Measurements from ENCODE around the gene GRIK1.

The GRIK1 gene

DNA sequence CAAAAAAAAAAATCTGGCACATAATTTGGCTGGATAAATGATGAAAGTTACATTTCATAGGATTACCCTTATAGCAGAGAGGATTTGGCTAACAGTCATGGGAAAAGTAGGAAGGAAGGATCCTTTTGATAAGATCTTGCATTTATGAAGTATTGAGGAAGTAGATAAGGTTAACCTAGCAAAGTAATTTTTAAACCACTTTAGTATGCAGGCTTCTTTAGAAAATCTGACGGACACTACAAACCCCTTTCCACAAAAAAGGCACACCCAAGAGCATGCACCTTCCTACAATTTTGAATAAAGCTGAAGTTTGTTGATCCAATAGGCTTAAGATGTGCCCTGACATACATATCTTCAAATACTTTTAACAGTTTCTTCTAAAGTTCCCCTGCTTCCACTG, 275.2 kb downstream of the GRIK1 start:
- DNase-seq = no peak

DNA sequence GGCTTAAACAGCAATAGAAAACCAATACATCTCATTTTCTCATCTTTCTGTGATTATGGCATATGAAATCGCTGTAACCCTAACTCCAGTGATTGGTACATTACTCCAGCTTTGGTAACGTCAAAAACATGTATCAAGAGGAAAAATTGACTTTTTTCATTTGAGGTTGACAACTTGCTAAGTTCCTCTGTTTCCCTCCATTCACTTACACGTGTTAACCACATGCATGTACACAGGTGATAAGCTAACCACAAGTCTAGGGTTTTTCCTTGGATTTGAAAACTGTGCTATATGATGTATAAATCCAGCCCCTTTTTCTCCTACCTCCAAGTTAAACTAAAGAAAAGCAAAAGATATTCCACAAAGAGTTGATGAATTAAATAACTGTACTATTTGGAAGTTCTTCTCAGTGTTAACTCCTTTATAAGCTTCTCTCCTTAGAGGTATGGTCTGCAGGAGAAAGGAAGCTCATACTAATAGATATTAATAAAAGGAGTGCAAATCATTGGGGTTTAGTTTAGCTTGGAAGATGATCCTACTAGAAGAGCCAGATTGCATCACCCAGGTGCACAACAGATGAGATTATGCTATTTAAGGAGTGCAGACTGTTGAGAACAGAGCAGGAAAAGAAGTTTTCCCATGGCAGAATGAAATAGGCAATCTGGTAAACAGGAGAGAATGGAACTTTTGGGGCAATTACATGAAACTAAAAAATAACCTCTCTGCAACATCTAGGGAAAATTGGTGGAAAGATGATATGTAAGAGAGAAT, 277.9 kb downstream of the GRIK1 start:
- no peak for DNase-seq

DNA sequence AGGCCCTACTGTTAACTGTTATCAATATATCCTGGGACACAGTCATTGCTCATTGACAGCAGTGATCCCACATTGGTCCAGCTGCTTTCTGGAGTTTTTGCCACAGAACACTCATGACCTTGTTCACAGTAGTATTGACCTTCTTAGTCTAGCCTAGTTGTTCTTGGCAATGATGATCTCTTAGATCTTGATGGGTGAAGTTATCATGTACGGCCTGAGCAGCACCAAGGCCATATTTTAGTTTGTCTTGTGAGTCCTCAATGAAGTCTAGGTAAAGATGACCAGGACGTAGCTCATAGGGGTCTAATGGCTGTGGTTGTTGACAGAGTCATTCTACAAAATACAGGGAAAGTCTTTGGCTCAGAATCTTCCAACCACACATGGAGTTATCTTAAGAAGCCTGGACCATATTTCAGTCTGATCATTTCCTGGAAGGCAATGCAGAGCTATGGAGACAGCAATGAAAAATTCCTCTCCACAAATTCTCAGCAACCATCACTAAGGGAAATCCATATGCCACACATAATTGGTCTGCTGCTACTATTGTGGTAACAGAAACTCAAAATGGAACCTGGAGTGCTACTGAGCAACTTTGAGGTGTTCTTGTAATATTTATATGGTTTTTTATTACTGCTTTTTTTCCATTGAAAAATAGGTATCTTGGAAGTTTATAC, 279.6 kb downstream of the GRIK1 start:
- no peak for DNase-seq

DNA sequence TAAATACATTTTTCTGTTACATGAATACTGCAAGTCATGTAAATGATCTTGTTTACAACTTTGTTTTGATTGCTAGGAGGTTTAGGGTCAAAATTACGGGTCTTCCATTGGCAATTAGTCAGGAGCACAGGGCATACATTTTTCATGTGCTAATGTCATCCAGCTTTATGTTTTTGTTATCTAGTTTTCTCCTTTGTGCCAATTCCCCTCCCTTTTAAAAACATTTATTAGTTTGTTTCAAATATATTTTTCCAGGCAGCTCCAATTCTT, 280.9 kb downstream of the GRIK1 start:
- DNase-seq = no peak

DNA sequence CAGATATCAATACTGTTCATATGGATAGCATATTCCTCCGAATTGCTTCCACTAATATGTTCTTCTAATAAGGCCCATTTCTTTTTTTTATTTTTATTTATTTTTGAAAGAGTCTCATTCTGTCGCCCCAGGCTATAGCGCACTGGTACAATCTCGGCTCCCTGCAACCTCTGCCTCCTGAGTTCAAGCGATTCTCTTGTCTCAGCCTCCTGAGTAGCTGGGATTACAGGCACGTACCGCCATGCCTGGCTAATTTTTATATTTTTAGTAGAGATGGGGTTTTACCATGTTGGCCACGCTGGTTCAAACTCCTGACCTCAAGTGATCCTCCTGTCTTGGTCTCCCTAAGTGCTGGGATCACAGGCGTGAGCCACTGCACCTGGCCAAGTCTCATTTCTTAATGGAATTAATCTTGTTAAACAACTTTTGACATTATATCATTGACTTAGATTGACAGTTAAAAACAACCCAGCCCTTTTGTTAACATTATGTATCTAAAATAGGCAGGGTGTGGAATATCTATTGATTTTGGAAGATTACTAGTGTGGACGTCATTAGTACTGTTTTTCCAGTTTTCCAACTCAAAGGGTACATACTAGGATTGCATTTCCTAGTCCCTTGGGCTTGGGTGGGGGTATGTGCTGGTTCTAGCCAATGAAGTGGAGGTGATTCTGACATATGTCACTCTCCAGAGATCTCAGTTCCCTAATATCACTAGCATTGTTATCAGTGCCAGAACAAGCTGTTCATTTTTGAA, 281.4 kb downstream of the GRIK1 start:
- no peak for DNase-seq

DNA sequence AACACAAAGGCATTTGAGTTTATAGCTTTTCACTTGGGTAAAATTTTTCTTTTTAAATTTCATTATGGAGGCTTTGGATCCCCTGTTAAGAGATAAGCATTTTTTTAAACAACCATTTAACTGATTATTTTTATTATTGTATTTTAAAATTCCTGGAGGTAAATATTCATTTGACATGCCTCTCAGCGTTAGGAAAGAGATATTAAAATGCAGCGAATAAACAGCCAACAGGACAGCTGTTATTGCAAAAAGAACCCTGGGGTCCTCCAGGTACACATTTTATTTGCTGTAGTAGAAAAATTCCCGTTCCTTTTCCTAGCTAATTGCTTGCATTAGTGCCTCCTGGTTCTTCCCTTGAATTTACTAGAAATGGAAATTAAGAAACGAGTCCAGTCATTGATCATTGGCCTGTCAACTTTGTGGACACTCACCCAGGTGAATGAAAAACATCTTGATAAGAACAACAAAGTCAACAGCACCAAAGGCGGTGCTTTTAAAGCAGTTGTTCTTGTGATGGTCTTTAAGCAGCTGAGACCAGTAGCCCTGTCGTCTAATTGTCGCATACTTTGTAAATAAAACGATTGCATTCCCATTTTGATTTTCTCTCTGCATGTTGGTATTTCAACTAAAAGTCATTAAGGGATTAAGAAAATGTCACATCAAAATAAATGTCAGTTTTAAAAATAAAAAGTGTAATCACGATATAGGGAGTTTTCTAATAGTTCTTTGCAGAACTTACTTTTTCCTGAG, 282.4 kb downstream of the GRIK1 start:
- DNase-seq = no peak

DNA sequence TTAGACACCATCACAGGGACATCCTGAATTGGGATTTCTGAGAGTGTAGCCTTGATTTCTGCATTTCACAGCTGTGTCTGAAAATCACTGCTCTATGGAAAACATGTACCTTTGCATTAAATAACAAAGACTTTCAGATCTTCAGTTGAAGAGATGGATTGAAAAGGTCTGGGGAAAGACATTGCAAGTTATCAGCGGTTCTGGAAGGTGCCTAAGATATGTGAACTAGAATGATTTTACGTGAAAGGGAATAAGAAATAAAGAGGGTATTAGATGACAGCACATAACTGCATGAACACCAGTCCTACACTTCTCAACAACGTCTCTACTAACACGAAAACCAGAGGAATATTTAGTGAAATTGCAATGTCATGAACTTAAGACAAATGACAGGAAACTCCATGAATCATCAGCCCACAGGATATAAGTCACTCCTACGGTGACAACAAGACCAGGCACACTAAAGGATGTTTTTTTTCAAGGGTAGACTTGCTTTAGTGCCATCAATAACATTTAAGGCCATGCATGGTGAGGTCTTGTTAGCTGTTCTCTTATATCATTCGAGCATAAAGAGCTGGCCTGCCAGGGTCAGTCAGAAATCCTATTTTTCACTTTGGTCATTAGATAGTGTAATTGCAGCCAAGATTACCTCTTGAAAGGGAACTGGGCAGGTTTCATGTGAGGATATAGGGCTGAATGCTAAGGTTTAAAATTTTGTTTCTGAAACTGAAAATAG, 283.1 kb downstream of the GRIK1 start:
- no peak for DNase-seq

DNA sequence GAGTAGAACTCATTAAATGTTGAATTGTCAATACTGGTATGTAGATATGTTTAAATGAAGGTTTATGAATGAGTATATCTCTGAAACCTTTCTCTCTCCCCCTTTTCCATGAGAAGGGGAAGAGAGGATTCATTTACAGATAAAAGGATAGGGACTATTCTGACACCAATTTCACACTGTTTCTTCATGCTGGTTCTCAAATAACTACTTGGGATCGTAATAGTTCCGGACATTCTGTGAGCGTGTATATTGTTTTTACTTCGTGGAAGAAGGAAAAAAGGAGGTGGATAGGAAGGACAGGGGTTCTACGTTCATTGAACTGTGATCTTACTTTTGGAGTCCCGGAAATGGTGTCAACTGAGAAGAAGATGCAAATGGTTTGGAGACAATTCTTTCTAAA, 284.2 kb downstream of the GRIK1 start:
- no peak for DNase-seq

DNA sequence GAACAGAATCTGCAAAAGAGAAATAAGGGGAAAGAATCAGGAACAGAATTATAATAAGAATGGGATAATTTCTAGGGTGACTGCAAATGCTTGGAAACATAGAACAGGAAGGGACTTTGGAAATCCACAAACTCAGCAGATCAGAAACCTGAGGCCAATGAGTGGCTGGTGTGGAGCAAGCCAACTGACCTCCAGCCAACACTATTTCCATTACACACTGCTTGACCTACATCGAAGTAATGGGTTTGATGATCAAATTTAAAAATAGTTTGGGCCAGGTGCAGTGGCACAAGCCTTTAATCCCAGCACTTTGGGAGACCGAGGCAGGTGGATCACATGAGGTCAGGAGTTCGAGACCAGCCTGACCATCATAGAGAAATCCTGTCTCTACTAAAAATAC, 284.9 kb downstream of the GRIK1 start:
- no peak for DNase-seq

DNA sequence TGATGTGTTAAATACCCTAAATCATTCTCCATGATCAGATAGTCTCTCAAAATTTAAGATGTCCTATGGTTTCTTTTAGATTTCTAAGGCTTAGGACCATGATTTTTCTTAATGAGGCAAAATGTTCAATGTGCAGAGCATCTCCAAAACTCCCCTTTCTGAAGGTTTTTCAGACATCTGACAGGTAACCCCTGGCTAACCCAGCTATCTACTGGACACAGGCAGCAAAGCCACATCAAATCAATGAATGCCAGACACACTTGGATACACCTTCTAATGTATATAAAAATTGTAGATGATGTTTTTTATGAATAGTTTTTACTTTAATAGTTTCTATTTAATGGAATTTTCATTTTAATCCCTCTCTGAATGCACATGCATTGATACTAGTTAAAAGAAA, 285.6 kb downstream of the GRIK1 start:
- DNase-seq = no peak

DNA sequence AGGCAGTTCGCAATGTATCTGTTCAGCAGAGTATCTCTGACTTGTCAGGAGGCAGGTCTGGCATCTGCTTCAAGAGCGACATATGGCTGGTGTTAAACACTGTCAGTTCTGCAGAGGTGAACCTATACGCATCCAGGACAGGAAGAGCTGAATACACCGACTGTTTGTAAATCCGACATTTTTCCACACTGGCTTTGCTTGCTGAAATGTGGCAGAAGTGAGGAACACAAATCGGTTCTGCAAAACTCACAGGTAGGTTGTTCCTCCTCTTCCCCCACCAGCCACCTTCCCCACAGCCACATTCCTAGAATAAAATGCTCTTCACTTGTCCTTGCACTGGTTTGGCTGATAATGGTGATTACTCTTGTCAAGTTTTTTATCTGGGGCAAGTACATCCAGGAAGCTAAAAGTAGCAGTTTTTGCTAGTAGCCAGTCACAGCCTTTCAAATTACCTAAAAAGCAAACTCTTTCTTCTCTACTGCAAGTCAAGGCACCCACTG, 289.2 kb downstream of the GRIK1 start:
- no peak for DNase-seq

DNA sequence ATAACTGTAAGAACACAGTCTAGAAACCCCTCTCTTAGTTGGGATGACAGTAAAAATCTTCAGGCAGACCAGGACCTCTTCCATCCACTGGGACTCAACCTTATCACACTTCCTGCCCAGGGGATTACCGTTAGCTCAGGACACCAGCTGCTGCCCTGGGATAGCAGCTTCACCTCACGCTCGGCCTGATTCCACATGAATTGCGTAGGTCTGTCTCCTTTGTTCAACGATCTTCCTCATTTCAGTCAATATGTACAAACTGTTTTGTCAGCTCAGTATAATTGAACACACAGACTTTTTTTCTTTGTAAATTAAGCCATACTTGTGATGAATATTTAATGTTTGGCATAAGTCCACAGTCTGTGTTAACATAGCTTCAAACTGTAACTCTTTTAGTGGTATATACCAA, 290.4 kb downstream of the GRIK1 start:
- no peak for DNase-seq

DNA sequence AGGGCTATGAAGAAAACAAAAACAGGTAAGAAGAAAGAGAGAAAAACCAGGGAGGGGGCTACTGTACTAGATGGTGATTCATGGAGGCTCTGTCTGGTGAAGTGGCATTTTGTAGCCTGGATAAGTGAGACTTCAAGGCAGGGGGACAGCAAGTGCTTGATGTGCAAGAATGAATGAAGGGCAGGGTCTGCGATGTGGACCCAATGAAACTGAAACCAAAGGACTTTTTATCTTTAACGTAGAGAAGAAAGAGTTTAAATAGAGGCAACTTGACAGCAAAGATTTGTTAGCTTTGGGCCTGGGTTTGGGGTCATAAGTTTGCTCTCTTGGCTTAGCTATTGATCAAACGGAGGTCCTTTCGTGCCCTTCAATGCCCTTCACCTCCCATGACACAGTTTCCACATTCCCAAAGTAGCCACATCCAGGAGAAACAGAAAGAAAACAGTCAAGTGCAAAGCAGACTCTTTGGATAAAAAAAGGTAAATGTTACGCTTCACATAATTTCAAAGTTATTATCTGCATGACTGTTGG, 291.0 kb downstream of the GRIK1 start:
- no peak for DNase-seq

DNA sequence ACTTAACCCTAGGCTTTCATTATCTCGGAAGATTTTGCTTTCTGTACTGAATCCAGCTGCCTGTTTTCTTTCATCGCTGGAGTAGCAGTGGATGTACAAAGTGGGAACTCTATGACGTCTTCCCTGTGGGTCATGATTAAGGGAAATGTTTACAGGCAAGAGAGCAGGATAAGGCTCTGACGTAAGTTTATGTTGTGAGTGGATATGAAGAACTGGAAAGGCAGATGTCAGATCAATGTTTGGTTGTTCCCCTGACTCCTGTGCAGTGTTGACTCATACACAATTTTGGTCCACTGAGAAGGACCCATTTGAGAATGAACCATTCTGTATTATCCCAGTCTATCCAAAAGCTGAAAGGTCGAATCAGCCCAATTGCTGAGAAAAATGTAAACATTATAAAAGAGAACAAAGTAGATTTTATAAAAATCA, 292.4 kb downstream of the GRIK1 start:
- no peak for DNase-seq

DNA sequence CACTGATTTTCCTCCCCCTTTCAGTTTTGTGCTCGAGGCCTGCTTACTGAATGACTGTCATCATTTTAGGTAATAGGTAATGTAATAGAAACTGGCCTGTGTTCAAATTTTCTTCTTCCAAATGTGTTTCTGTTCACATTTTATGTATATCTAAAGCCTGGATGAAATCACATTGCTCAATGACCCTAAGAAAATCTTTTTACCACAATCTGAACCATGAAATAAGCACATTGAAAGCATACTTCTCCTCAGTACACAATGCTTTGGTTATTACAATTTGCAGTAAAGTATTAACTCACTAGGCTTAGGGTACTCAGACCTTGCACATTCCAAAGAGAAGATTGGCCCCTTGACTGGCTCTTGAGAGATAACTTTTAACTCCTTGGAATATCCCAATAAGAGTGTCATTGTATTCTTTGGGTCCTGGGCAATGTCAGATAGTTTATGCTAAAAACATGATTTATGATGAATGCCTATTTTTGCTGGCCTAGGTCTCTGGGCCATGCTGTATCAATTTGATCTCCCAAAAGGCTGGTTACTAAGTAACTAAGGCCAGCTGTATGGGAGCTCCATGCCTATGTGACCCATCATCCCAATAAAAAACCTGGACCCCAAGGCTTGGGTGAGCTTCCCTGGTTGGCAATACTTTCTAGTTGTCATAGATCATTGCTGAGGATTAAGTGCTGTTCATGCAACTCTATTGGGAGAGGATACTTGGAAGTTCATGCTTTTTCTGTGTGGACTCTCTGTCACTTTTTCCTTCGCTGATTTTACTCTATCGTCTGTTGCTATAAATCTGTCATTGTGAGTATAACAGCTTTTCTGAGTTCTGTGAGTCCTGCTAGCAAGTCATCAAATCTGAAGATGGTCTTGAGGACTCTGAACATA, 293.9 kb downstream of the GRIK1 start:
- DNase-seq = no peak

DNA sequence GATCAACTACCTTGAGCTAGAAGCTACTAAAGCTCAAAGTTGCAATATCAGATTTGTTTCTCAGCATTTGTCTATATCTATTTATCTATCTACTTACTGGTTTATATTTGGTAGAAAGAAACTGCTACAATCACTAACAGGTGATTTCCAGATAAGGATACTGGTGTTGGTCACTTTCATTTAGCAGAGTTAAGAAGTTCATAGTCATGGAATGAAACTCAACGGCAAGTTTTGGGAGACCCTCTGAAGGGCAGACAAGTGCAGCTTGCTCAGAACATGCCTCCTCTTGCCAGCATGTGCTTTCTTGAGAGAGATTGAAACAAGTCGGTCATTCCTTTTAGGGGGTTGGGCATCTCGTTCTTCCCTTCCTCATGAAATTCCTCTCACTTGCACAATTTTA, 296.5 kb downstream of the GRIK1 start:
- DNase-seq = no peak

DNA sequence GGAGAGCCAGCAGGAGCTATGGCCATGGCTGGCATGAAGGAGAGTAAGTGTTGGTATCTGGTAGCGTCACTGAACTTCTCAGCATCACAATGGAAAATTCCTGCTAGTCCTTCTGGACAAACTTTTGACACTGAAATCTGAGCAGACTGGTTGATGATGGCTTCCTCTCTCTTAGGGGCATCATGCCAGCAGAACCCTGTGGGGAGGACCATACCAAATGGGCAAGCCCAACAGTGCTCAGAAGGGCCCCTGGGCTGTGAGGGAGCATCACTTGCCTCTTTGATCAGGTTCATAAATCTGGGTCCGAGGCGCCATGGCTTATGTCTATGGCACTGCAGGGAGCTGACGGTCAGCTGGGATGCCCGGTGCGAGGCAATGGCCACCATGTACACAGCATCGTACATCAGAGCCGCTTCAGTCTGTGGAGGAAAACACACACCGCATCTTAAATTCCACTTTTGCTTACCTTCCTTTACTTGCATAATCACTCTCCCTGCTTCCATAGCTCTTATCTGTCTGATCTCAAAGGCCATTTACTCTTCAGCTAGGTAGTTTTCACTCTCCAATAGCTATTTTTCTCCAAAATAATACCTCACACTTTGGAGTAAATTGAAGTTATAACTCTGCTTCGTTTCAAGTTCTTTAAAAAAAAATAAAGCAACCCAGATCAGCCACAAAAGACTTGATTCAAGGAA, 297.1 kb downstream of the GRIK1 start:
- no peak for DNase-seq

DNA sequence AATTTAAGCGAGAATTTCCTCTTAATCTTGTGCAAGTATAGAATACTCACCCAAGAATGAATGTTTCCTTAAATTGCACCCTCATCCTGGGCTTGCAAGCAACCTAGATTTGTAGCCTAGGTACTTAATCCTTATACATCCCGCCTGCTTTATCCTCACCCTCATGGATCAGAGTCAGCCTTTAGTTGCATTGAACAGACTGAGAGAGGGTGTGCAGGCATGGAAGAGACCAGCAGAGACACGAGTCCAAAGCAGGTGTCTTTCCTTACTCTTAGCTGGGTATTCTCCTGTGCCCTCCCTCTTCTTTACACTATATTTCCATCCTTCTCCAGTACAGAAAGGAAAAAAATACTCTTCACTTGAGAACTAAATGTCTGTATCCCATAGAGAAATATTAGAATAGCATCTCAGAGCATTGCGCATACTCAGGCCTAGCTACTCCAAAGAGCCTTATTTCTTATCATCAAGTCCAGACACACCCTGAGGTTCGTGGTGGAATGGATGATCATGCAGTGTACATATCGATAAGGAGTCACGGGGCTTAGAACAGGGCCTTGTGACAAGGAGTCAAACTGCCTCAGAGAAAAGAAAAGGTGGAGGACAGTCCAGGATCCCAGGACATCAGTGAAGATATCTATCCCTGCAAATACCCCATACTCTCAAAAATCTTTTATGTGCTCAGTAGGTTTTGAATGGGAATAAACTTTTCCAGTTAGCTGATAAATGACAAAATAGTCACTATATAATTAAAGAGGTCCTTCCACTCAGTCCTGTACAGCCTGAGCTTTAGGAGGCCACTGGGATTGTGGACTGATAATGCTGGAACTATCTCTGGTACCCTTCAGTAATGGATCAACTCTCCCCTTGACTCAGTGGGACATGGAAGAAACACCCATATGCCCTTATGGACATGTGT, 297.9 kb downstream of the GRIK1 start:
- DNase-seq = no peak

DNA sequence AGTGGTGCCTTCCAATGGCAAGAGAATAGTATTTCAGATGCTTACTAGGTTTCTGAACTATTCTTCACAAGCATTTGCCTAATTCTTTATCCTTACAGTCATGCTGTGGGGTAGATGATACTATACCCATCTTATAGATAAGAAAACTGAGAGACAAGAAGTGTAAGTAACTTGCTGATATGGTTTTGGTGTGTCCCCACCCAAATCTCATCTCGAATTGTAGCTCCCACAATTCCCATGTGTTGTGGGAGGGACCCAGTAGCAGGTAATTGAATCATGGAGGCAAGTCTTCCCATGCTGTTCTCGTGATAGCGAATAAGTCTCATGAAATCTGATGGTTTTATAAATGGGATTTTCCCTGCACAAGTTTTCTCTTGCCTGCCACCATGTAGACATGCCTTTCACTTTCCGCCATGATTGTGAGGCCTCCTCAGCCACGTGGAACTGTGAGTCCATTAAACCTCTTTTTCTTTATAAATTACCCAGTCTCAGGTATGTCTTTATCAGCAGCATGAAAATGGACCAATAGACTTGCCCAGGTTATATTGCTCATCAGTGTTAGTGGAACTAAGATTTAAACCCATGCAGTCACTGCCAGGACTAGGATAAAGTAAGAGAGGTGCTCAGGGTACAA, 298.7 kb downstream of the GRIK1 start:
- no peak for DNase-seq

Measured in C1 segment of cervical spinal cord (tissue), 14 donors.